A204.1 (cell line): ENCODE measurements around the gene DEFB127.
"Not testable (repeated sequence)": the region's sequence is repeated elsewhere in the genome, so short reads cannot be mapped to it uniquely, and the experiment has no call there.

ENCODE experiments used
- FAIRE-seq: peaks from 2 replicates; lab custom pipeline; 2012; peaks lifted over from hg19 to GRCh38; lab: Jason Lieb, UNC

DEFB127 gene, protein sequence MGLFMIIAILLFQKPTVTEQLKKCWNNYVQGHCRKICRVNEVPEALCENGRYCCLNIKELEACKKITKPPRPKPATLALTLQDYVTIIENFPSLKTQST

DNA sequence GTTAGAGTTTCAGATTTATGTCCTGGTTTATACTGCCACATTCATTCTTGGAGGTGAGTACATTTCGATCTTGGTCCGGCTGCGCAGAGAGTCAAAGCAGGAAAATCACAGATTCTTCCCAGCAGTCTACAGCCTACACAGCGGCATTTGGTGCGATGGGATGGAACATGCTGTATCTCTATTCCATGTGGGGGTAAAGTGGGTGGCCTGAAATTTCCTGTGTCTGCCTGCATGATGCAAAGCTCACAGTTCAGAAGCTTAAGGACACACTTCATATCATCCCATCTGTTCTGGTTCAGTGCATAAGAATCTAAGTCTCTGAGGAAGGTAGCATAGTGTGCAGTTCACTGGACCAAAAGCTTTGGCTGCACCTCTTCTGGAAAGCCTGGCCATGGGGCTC, at the start of gene DEFB127:
Gene DEFB127, plus strand, starts transcription at position 301 of the 400 bp plus-strand sequence. Its CDS starts 91 bp downstream, at position 392.
- no peak for FAIRE-seq

DNA sequence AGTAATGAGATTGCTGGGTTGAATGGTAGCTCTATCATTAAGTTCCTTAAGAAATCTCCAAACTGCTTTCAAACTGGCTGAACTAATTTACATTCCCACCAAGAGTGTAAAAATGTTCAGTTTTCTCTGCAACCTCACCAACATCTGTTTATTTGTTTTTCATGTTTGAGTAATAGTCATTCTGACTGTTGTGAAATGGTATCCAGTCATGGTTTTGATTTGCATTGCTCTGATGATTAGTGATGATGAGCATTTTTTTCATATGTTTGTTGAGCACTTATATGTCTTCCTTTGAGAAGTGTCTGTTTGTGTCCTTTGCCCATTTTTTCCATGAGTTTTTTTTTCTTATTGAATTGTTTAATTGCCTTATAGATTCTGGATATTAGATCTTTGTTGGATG, 44.9 kb upstream of the DEFB127 start:
- no peak for FAIRE-seq

DNA sequence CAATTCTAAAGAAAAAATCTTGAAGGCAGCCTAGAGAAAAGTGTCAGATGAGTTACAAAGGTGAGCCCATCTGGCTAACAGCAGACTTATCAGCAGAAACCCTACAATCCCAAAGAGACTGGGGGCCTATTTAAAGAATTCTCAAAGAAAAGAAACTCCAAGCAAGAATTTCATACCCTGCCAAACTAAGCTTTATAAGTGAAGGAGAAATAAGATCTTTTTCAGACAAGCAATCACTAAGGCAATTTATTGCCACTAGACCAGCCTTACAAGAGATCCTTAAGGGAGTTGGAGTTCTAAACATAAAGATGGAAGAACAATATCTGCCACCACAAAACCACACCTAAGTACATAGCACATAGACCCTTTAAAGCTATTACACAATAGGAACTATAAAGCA, 39.7 kb upstream of the DEFB127 start:
- FAIRE-seq = no peak

DNA sequence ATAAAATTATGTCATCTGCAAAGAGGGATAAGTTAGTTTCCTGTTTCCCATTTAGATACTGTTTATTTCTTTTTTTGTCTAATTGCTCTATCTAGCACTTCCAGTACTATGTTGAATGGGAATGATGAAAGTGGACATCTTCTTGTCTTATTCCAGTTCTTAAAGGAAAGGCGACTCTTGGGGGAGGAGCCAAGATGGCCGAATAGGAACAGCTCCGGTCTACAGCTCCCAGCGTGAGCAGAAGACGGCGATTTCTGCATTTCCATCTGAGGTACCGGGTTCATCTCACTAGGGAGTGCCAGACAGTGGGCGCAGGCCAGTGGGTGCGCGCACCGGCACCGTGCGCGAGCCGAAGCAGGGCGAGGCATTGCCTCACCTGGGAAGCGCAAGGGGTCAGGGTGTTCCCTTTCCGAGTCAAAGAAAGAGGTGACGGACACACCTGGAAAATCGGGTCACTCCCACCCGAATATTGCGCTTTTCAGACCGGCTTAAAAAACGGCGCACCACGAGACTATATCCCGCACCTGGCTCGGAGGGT, 27.4 kb upstream of the DEFB127 start:
- not testable (repeated sequence) for FAIRE-seq

DNA sequence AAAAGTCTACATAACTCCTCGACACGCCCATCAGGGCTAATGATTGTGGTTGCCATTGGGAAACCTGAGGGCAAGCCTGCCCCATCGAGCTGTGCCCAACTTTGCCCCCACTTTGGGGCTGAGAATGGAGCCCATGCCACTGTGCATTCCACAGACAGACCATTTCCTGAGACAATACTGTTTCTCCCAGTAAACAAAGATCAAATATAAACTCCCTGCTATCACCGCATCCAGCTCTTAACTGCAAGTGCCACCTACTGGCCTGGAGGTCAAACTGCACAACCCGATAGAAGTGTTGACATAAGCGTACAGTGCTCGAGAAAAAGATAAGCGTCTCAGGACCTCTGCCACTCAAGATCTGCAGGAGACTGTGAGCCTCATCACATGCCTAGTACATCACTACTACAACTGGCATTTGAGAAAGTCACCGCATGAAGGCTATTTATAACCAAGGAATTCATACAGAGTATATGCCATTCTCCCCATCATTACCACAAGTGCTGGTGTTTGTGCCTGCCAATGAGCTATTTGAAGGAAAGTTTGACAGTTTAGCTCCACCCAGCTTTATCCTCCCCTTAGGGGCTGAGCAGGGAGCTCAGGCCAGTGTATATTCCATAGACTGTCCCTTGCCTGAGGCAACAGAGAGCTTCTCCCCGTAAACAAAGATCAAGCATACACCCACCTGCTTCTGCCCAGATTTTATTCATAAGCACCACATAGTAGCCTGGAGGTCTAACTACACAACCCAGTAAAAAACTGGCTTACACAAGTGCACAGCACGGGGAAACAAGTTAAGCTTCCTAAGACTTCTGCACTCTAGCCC, 19.4 kb upstream of the DEFB127 start:
- no peak for FAIRE-seq

DNA sequence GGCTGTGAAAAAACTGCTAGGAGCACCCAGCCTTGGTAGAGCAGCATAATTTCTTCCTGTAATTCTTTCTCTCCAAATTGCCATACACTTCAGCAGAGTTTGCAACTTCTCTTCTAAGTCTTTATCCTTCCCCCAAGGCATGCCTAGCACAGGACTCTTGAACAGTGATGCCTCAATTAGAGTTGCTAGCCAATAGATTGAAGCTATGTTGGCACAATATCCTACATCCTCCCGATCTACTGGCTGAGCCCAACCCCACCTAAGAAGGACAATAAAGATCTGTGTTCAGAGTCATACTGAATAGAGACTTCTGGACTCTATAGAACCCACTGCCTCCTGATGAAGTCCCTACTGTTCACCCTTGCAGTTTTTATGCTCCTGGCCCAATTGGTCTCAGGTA, 15.0 kb upstream of the DEFB127 start, which contains the start of gene DEFB126:
Gene DEFB126, plus strand, starts transcription at position 301 of the 400 bp plus-strand sequence. Its CDS starts 39 bp downstream, at position 340.
- no peak for FAIRE-seq

DNA sequence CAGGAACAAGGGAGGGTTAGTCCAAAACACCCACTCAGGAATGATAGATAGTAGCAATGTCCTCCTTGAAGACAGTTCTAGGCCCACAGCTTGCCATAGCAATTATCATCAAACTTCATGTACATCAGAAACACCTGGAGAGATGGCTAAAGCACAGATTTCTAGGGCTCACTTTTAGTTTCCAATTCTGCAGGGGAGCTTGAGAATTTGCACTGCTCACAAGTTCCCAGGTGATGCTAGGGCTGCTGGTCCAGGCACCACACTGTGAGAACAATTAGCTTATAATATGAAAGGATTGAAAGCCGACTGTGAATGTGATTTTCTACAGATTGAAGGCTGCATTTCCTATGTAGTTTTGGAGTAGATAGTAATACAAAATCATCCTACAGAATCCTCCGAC, 11.4 kb upstream of the DEFB127 start:
- no peak for FAIRE-seq

DNA sequence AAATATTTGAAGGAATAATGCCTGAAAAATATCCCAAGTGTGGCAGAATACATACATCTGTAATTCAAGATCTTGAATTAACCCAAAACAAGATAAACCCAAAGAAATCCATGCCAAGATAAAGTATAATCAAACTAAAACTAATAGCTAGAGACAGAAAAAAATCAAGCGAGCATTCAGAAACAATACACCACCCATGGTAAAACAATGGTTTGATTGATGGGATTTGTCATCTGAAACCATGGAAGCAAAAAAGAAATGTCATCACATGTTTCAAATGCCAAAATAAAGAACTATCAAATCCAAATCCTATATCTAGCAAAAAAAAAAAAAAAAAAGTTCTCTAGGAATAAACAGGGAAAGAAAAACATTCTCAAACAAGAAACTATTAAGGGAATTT, 5.1 kb upstream of the DEFB127 start:
- FAIRE-seq = no peak

DNA sequence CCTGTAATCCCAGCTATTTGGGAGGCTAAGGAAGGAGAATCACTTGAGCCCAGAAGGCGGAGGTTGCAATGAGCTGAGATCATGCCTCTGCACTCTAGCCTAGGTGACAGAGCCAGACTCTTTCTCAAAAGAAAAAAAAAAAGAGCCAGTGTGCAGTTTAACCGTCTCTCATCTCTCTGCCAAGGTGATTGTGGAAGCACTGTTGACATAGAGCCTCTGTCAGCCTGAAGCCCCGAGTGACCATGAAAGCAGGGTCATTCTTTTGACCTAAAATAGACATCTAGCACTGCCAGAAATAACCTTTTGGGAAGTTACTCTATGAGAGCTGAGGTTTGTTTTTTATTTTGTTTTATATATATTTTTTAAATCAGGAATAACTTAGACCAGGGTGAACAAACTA, 7.4 kb downstream of the DEFB127 start:
- no peak for FAIRE-seq

DNA sequence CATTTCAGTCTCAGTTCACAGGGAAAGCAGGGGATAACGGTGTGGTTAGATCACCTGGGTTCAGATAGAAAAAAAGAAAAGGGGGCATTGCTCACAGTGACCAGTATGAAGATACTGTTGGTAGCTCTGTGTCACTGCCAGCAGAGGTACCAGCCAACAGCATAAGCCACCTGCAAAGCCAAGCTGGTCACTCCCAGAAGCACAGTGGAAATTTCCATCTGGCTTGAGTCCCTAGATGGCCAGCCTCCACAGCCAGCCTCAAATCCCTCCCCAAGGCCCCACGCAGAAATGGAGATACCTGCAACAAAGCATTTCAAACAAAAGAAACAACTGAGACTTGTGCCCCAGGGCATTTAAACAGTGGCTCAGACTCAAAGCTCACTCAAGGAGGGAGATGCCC, 11.6 kb downstream of the DEFB127 start:
- no peak for FAIRE-seq

DNA sequence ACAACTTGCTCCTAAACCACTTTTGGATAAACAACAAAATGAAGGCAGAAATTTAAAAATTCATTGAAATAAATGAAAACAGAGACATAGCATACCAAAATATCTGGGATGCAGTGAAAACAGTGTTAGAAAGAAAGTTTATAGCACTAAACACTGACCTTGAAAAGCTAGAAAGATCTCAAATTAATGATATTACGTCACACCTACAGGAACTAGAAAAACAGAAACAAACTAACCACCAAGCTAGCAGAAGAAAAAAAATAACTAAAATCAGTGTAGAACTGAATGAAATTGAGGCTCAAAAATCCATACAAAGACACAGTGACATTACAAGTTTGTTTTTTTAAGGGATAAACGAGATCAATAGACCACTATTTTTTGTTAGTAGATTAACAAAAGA, 27.0 kb downstream of the DEFB127 start:
- FAIRE-seq = no peak

DNA sequence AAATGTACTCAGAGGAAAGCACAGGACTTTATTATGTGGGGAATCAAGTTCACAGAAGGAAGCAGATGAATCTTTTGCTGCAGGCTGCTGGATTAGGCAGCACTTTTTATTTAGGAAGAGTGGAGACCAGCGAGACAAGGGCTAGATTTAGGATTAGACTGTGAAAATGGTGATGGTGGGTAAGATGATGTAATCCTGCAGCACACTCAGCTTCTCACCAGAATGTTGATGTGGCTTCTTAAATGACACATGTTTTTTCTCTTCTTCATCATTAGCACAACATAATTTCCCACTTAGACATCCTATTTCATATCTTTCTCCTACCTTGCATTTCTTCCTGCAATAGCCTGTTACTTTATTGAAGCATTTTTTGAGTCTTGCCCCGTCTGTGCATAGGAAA, 30.5 kb downstream of the DEFB127 start:
- FAIRE-seq = no peak

DNA sequence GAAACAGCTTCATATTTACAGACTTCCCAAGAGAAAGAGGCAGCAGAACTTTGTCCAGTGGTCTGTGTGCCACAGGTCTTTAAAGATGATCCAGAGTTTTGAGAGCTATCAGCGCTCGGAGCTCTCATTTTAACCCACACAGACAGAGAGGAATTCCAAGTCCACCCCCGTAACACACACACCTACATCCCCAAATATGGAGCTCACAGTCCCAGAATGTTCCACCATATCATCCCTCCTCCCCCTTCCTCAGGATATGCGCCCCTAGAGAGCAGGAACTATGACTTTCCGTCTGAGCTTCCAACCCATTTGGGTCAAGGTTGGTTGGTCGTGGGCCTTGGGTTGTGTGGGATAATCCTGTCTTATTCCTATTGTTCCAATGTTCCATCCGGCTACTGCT, 32.4 kb downstream of the DEFB127 start, which contains the start of gene DEFB128:
Gene DEFB128, minus strand, starts transcription at position 101 of the 400 bp plus-strand sequence. Its CDS starts 88 bp downstream, at position 13.
- FAIRE-seq = no peak

DNA sequence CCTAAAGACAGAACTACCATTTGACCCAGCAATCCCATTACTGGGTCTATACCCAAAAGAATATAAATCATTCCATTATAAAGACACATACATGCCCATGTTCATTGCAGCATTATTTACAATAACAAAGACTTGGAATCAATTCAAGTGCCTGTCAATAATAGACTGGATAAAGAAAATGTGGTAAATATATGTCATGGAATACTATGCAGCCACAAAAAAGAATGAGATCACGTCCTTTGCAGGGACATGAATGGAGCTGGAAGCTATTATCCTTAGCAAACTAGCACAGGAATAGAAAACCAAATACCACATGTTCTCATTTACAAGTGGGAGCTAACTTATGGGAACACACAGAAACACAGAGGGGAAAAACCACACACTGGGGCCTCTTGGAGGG, 41.0 kb downstream of the DEFB127 start:
- FAIRE-seq = no peak

DNA sequence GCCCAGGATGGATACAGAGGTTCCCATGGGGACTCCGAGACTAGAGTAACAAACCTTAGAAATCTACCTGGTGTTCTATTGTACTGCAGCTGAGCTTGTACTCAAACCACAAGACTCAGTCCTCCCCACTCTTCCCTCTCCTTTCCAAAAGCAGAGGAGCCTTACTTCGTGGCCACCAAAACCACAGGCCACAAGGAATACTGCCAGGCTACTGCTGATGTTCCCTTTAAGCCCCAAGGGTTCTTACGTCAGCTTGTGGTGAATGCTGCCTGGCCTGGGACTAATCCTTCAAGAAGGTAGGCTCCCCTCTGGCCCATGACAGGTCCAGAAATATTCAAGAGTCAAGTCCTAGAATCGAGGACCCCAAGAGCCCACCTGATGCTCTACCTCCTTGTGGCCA, 42.7 kb downstream of the DEFB127 start:
- FAIRE-seq = no peak

DNA sequence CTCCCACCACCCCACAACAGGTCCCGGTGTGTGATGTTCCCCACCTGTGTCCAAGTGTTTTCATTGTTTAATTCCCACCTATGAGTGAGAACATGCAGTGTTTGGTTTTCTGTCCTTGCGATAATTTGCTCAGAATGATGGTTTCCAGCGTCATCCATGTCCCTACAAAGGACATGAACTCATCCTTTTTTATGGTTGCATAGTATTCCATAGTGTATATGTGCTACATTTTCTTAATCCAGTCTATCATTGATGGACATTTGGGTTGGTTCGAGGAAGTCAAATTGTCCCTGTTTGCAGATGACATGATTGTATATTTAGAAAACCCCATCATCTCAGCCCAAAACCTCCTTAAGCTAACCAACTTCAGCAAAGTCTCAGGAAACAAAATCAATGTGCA, 46.4 kb downstream of the DEFB127 start:
- FAIRE-seq = not testable (repeated sequence)
